Caki2 (cell line): Measurements from ENCODE around the gene ATP6V1C2. TPM values are rescaled to one million over a fixed set of nuclear protein-coding genes. Genes with fewer than 3 reads are reported as not detected.

Experiments
- DNase-seq: peaks from one replicate; pipeline ENCODE4 v3.0.0-alpha.2; 2015; ENCODE audit warnings: low read depth
- in situ Hi-C: cut with HindIII; loops from 2 replicates; pipeline ENCODE4 v1.10.0; 2016; ENCODE audit warnings: low sequenced_read_pairs, low pct_unique_long_range_greater_than_20kb, mixed read lengths
- total RNA-seq: library from RNA; depleted of rRNA; stranded (reverse); fragments of >200 nt; shearing (Covaris generic); gene quantifications from 2 replicates; pipeline ENCODE4 v1.2.3, GENCODE V29; 2014; ENCODE audit warnings: low replicate concordance; rRNA removed

The ATP6V1C2 gene
- total RNA-seq = not detected in 2 replicates

DNA sequence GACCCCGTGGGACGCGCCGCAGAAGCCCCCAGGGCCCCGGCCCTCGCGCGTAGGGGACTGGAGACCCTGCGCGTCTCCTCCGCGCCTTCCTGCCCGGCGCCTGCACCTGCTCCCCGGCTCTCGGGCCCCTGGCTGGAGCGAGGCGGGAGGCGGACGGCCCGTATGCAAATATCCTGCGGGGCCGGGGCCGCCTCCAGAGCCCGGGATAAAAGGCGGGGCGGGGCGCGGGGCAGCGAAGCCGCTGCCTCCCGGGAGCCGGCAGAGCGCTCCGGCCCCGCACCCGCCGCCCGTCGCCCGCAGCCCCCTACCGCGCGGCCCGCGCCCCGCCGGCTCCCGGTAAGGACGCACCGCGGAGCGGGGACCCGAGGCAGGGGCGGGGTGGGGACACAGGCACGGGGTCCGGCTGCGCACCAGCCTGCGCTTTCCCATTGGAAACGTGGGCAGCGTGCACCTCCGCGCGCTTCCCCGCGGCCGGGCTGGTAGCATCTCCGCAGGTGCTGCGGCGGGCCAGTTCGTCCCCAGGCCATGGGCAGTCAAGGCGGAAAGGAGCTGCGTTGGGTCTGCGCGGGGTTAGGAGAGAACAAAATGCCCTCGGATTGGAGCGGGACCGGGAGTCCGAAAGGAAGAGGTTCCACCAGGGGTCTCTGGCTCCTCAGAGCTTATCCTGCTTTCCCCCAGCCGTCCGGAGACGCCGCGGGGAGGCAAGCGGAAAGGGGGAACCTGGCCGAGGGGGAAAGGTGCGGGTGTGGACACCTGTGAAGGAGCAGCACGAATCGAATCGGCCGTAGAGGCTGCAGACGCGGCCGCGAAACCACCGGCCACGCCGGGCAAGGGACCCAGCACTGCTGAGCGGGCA, at the start of gene ATP6V1C2:
Gene ATP6V1C2 (plus strand): TSS at position 235 of the 856 bp plus-strand sequence. CDS start 1,220 bp downstream, outside the sequence.
- peak; percentile 8 for DNase-seq
- in situ Hi-C loops = no loop called here

- DNase-seq = no peak
- in situ Hi-C loops = no loop called here
These were observed 46.3 kb upstream of the ATP6V1C2 start for GRCh38 chr2:10675131-10675530.

- no peak for DNase-seq
- in situ Hi-C loops = no loop called here
These were observed 43.2 kb upstream of the ATP6V1C2 start for GRCh38 chr2:10678225-10678624.

- DNase-seq = no peak
- in situ Hi-C loops = no loop called here
These were observed 41.2 kb upstream of the ATP6V1C2 start for GRCh38 chr2:10680214-10680613.

- in situ Hi-C loops = no loop called here
- no peak for DNase-seq
These were observed 40.5 kb upstream of the ATP6V1C2 start for GRCh38 chr2:10680957-10681356.

DNA sequence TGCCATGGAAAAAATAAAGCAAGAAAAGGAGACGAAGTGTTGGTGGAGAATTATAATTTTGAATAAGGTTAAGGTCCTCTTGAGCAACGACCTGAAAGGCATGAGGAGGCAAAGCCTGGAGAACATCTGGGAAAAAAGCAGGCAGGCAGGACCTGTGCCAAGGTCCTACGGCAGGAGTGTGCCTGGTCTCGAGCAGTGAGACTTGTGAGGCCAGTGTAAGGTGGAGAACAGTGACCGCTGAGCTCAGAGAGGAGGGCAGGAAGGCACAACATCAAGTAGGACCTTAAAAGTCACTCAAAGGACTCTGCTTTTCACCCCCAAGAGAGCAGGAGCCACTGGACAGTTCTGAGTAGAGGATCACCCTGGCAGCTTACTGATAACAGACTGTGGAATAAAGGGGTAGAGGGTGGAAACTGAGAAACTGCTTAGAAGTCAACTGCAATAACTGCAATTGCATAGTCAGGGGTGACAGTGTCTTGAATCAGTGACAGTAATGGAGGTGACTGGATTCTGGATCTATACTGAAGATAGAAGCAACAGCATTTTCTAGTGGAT, 35.2 kb upstream of the ATP6V1C2 start:
- in situ Hi-C loops = no loop called here
- no peak for DNase-seq

DNA sequence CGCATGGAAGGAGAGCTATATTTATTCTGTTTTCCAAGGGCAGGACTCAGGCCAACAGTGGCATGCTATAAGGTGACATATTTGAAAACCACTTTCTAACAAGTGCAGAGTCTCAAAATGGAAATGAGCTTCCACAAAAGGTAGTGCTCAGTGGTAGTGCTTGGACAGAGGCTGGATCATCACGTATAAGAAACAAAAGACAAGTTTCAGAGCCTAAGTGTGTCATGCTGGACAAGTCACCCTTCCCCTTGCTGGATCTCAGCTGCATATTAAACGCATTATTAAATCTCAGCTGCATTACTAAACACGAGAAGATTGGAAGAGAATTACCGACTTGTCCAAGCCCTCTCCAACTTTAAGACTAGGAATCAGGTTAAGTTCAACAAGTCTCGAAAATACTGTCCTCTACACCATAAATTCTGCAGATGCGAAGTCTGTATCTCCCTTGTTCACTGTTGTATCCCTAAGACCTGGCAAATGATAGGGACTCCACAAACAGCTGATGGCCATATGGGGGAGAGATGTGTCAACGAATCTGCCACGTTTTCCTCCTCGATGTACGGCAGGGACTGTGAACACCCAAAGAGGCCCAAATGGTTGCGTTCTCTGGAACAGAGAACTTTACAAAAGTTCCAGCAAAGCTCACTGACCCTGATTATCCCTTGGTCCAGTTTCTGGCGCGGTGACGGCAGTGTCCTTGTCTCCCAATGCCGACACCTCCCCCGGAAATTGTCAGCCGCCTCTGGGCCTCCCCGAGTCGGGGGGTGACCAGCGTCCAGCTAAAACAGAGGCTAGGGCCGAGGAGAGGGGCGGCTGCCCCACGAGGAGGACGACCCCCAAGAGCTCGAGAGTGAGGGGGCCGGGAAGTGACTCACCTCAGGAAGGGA, 32.3 kb upstream of the ATP6V1C2 start:
- in situ Hi-C loops = no loop called here
- no peak for DNase-seq

- in situ Hi-C loops = no loop called here
- no peak for DNase-seq
These were observed 29.9 kb upstream of the ATP6V1C2 start for GRCh38 chr2:10691521-10691920.

GRCh38 chr2:10700078-10700803, 21.2 kb upstream of the ATP6V1C2 start:
- in situ Hi-C loops = no loop called here
- DNase-seq = no peak

DNA sequence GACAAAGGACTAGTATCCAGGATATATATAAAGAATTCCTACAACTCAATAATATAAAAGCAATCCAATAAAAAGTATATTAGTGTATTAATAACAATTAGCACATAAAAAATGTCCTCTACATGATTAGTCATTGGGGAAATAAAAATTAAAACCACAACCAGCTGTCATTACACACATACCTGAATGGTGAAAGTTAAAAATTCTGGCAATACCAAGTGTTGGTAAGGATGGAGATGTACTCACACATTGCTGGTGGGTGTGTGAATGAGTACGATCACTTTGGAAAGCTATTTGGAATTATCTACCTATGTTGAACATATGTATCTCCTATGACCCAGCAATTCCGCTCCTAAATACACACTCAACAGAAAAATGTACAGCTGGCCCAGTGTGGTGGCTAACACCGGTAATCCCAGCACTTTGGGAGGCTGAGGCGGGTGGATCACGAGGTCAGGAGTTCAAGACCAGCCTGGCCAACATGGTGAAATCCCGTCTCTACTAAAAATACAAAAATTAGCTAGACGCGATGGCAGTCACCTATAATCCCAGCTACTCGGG, 17.3 kb upstream of the ATP6V1C2 start:
- no peak for DNase-seq
- in situ Hi-C loops = no loop called here

GRCh38 chr2:10706033-10706432, 15.4 kb upstream of the ATP6V1C2 start:
- DNase-seq = no peak
- in situ Hi-C loops = no loop called here

- no peak for DNase-seq
- in situ Hi-C loops = no loop called here
These were observed 13.6 kb upstream of the ATP6V1C2 start for GRCh38 chr2:10707831-10708230.

- in situ Hi-C loops = no loop called here
- DNase-seq = no peak
These were observed 12.0 kb upstream of the ATP6V1C2 start for GRCh38 chr2:10709290-10709939.

- in situ Hi-C loops = no loop called here
- no peak for DNase-seq
These were observed 9.1 kb upstream of the ATP6V1C2 start for GRCh38 chr2:10712185-10712809.

DNA sequence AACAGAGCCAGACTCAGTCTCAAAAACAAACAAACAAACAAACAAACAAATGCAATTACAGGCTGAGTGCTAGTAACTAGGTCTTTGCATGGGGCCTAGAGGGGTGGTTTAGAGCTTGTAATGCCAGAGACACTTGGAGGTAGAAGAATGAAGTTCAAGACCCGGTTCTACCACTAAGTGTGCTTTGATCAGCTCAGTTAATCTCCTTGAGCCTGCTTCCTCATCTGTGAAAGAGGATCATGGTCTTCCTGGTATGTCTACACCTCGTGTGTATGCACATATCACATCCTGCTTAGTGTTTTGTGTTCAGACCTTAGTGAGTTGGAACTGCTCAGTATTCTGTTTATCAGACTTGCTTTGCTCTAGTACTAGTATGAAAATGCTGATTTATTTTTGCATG, 4.8 kb upstream of the ATP6V1C2 start:
- in situ Hi-C loops = no loop called here
- DNase-seq = no peak

GRCh38 chr2:10717628-10718027, 3.8 kb upstream of the ATP6V1C2 start:
- in situ Hi-C loops = no loop called here
- no peak for DNase-seq

DNA sequence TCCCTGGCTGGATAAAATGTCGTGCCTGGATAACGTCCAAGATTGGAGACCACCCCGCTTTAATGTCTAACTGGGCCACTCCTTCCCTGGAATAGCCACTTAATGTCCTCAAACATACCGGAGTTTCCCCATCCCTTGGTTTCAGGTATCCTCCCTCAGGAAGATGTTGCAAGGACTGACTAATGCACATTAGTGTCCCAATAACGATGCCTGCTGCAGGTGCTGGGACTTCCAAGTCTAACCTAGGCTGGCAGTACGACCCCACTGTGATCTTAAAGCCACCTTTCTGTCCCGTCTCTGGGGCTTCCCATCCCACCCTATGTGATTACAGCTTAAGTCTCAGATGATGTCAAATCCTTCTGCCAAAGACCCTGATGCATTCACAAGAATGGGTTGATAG, 1.1 kb upstream of the ATP6V1C2 start:
- in situ Hi-C loops = no loop called here
- DNase-seq = no peak
